ENCODE data around the gene GATA2. TPM values are rescaled to one million over a fixed set of nuclear protein-coding genes. Genes with fewer than 3 reads are reported as not detected.

The GATA2 gene
- polyA plus RNA-seq, 1 experiment = 4.8 TPM

GRCh38 chr3:128489927-128490649 is 2.9 kb downstream of the GATA2 start:
- Histone ChIP-seq H3K27ac (ENCODE audit: low read depth, low read length) (peak overlapping the region; percentile 75), H3K27me3 (ENCODE audit: control insufficient read depth, insufficient read depth, low read length) (peaks cover 2% of the 10 kb centered on the region), H3K9me3 (ENCODE audit: control insufficient read depth, insufficient read depth, low read length) (no peaks in the 10 kb centered on the region; the same call in 1 of the 2 replicates), H3K4me3 (ENCODE audit: low read depth, low read length) (peak overlapping the region; percentile 82)
- ChIA-PET POLR2A (no interaction called here), CTCF (interaction anchor here (1.3 to 1.4 kb wide), 2 partner anchors 7 to 64 kb away, joined by 5 to 7 read pairs; no protein-coding TSS in a partner anchor)
- TF ChIP-seq CTCF (IDR thresholded peaks at IDR 0.05; ENCODE audit: low read depth, low read length) = peak; percentile 17; the same call in 1 of the 2 replicates
- DNase-seq (ENCODE audit: low read depth, low spot score) = no peak

- no peak for DNase-seq (ENCODE audit: low read depth, low spot score)
- peak overlapping the region; percentile 75 for H3K27ac ChIP-seq (ENCODE audit: low read depth, low read length)
- H3K9me3 ChIP-seq (ENCODE audit: control insufficient read depth, insufficient read depth, low read length) = no peaks in the 10 kb centered on the region; the same call in 1 of the 2 replicates
- ChIA-PET CTCF (interaction anchor here (1.3 to 1.4 kb wide), 2 partner anchors 8 to 64 kb away, joined by 5 to 7 read pairs; no protein-coding TSS in a partner anchor), POLR2A (no interaction called here)
- H3K27me3 ChIP-seq (ENCODE audit: control insufficient read depth, insufficient read depth, low read length) = peaks cover 2% of the 10 kb centered on the region
- H3K4me3 ChIP-seq (ENCODE audit: low read depth, low read length) = peak overlapping the region; percentile 82
- no peak for TF ChIP-seq CTCF (IDR thresholded peaks at IDR 0.05; ENCODE audit: low read depth, low read length)
Observed at GRCh38 chr3:128489674-128489926, 3.4 kb downstream of the GATA2 start.

DNA sequence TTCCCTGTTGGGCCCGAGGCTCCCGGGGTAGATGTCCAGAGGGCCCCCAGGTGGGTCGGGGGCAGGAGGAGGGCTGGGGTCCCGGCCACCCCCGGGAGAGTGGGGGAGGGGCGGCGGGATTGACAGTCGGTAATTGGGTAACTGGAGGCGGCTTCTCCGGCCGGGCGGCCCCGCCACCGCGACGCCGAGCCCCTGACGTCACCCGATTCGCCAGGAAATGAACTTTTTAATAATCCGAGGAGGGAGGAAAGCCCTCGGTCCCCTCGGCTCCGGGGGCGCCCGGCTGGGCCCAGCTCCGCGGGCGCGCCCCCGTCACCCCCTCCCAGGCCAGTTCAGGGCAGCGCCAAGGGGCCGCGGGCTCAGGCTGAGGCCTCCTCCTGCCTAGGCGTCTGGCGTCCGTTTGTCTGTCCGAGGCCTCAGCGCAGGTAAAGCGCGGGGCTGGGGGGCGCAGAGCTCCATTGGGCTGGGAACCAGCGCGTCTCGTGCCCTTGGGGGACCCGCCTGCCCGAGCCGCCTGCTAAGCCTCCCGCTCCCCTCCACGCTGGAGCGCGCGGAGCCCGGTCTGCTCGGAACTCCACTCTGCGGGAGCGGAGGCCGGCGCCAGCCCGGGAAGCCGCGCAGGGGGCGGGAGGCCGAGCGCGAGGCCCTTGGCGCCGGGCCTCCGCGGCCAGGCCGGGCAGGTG is 3.9 kb downstream of the GATA2 start:
- TF ChIP-seq CTCF (IDR thresholded peaks at IDR 0.05; ENCODE audit: low read depth, low read length) = no peak
- peak overlapping the region; percentile 82 for H3K4me3 ChIP-seq (ENCODE audit: low read depth, low read length)
- H3K9me3 ChIP-seq (ENCODE audit: control insufficient read depth, insufficient read depth, low read length) = no peaks in the 10 kb centered on the region; the same call in 1 of the 2 replicates
- no peak for DNase-seq (ENCODE audit: low read depth, low spot score)
- H3K27me3 ChIP-seq (ENCODE audit: control insufficient read depth, insufficient read depth, low read length) = peaks cover 2% of the 10 kb centered on the region
- ChIA-PET CTCF (interaction anchor here (1.3 to 1.4 kb wide), 2 partner anchors 8 to 63 kb away, joined by 5 to 7 read pairs; no protein-coding TSS in a partner anchor), POLR2A (interaction anchor here (0.6 kb wide), 1 partner anchor 41 kb away, joined by 3 read pairs; no protein-coding TSS in a partner anchor)
- H3K27ac ChIP-seq (ENCODE audit: low read depth, low read length) = peak overlapping the region; percentile 75

- Histone ChIP-seq H3K27me3 (ENCODE audit: control insufficient read depth, insufficient read depth, low read length) (peaks cover 2% of the 10 kb centered on the region), H3K27ac (ENCODE audit: low read depth, low read length) (peak overlapping the region; percentile 75), H3K4me3 (ENCODE audit: low read depth, low read length) (peak overlapping the region; percentile 82), H3K9me3 (ENCODE audit: control insufficient read depth, insufficient read depth, low read length) (no peaks in the 10 kb centered on the region; the same call in 1 of the 2 replicates)
- no peak for DNase-seq (ENCODE audit: low read depth, low spot score)
- TF ChIP-seq CTCF (IDR thresholded peaks at IDR 0.05; ENCODE audit: low read depth, low read length) = no peak
- ChIA-PET CTCF (interaction anchor here (1.2 to 1.3 kb wide), 3 partner anchors 9 to 64 kb away, joined by 4 to 5 read pairs (median 4); no protein-coding TSS in a partner anchor), POLR2A (interaction anchor here (0.6 kb wide), 1 partner anchor 41 kb away, joined by 3 read pairs; no protein-coding TSS in a partner anchor)
Observed at GRCh38 chr3:128488636-128488990, 4.4 kb downstream of the GATA2 start.
